Fibroblast of mammary gland (primary cell): ENCODE data around the gene KRTAP10-3.
"Not testable (repeated sequence)": the region's sequence is repeated elsewhere in the genome, so short reads cannot be mapped to it uniquely, and the experiment has no call there.

Experiments used
- DNase-seq: peaks from one replicate; pipeline ENCODE4 v3.0.0-alpha.2; 2010; ENCODE audit warnings: low read depth
- H3K4me3 ChIP-seq: 2 replicates; pipeline ENCODE4 v1.5.1; 2011; ENCODE audit warnings: low read depth, mild to moderate bottlenecking, low read length, moderate library complexity; ENCODE audit not compliant: control insufficient read depth
- TF ChIP-seq, protein P1 (sequence below): conservative IDR thresholded peaks from 2 replicates; pipeline ENCODE4 v1.5.1; 2011; ENCODE audit warnings: low read depth, low read length, inconsistent platforms; ENCODE audit not compliant: control insufficient read depth, insufficient read depth

KRTAP10-3 gene

DNA sequence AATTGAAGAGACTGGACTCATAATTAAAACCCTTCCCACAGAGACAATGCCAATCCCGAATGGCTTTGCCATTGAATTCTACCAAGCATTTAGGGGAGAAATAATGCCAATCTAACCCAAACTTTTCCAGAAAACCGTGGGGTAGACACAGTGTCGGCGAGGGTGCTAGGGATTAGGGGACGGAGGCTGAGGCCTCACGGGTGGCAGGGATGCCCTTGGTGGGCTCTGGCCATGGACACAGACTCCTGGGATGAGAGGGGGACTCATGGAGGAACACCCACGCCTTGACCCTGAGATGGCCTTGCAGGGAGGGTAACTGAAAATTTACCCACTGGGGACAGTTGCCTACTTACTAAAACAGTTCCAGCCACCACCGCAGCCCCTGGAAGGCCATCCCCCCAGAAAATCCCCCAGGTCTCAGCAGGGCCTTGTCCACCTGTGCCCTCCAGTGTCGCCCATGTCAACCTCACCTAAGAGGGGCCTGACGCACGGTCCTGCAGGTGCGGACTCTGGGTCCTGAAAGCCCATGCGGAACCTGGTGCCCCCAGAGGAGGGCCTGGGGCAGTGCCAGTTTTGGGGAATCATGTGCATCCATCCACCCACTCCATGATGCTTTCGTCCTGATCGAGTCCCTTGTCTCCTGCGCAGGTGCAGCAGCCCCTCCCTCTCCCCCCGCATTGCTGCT is 19.9 kb upstream of the KRTAP10-3 start:
- no peak for DNase-seq
- H3K4me3 ChIP-seq = no peak overlapping the region
- TF ChIP-seq, protein P1, sequence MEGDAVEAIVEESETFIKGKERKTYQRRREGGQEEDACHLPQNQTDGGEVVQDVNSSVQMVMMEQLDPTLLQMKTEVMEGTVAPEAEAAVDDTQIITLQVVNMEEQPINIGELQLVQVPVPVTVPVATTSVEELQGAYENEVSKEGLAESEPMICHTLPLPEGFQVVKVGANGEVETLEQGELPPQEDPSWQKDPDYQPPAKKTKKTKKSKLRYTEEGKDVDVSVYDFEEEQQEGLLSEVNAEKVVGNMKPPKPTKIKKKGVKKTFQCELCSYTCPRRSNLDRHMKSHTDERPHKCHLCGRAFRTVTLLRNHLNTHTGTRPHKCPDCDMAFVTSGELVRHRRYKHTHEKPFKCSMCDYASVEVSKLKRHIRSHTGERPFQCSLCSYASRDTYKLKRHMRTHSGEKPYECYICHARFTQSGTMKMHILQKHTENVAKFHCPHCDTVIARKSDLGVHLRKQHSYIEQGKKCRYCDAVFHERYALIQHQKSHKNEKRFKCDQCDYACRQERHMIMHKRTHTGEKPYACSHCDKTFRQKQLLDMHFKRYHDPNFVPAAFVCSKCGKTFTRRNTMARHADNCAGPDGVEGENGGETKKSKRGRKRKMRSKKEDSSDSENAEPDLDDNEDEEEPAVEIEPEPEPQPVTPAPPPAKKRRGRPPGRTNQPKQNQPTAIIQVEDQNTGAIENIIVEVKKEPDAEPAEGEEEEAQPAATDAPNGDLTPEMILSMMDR = no peak

DNA sequence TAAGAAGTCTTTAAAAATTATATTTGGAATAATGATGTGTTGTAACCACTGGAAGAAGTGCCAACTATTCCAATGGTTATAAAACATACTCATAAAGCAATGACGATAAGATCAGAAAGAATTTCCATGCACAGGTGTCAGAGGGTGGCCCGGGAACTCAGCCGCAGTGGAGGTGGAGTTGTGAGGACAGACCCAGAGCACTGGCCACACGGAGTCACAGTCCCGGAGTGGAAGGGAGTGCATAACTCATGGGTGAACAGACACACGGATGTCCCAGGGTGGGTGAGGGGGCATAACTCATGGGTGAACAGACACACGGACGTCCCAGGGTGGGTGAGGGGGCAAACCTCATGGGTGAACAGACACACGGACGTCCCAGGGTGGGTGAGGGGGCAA is 17.4 kb upstream of the KRTAP10-3 start:
- H3K4me3 ChIP-seq = no peak overlapping the region
- TF ChIP-seq, protein P1 = no peak
- no peak for DNase-seq

DNA sequence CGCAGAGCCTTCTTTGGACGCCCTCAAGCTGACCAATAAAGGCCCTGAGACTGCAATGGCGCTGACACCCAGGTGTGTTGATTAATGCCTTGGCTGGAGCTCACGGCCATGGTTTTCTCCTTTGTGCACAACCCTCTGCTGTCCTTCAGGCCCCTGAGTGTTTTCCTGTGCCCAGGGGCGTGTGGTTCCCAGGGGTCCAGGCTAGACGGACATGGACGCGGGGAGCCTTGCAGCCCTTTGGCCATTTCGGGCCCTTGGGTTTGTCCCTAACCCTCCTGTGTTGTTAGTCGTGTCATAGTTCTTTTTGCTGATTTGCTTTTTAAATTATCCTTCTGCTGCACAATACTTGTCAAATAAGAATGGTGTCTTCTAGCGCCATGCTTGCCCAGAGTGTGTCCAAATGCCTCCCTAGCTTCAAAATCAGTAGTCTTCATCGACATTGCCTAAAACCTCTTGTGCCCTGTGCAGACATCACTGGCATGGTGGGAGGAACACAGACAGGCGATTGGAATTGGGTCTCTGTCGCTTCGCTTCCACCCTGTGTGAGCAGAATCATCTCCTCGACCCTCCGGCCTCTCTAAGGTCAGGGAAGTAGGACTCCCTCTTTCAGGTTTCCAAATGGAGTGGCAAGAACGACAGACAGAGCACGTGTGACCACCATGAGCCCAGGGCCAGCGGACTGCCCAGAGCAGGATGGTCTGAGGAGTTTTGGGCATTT is 16.9 kb upstream of the KRTAP10-3 start:
- DNase-seq = no peak
- TF ChIP-seq, protein P1 = no peak
- no peak overlapping the region for H3K4me3 ChIP-seq

DNA sequence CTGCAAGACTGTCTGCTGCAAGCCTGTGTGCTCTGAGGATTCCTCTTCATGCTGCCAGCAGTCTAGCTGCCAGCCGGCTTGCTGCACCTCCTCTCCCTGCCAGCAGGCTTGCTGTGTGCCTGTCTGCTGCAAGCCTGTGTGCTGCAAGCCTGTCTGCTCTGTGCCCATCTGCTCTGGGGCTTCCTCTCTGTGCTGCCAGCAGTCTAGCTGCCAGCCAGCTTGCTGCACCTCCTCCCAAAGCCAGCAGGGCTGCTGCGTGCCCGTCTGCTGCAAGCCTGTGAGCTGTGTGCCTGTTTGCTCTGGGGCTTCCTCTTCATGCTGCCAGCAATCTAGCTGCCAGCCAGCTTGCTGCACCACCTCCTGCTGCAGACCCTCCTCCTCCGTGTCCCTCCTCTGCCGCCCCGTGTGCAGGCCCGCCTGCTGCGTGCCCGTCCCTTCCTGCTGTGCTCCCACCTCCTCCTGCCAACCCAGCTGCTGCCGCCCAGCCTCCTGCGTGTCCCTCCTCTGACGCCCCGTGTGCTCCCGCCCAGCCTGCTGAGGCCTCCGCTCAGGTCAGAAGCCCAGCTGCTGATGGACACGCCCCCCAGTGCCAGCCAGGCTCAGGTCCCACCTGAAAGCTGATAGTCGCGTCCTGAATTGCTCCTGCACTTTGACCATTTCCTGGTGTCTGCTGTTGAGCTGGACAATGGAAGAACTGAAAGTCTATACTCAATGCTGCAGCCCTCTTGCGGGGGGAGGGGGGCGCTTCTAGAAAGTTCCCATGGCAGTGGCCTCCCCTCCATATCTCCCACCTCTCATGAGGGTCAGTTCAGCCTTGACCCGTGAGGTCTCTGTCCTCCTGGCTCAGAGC is 16.1 kb upstream of the KRTAP10-3 start:
- TF ChIP-seq, protein P1 = no peak
- no peak for DNase-seq
- no peak overlapping the region for H3K4me3 ChIP-seq

DNA sequence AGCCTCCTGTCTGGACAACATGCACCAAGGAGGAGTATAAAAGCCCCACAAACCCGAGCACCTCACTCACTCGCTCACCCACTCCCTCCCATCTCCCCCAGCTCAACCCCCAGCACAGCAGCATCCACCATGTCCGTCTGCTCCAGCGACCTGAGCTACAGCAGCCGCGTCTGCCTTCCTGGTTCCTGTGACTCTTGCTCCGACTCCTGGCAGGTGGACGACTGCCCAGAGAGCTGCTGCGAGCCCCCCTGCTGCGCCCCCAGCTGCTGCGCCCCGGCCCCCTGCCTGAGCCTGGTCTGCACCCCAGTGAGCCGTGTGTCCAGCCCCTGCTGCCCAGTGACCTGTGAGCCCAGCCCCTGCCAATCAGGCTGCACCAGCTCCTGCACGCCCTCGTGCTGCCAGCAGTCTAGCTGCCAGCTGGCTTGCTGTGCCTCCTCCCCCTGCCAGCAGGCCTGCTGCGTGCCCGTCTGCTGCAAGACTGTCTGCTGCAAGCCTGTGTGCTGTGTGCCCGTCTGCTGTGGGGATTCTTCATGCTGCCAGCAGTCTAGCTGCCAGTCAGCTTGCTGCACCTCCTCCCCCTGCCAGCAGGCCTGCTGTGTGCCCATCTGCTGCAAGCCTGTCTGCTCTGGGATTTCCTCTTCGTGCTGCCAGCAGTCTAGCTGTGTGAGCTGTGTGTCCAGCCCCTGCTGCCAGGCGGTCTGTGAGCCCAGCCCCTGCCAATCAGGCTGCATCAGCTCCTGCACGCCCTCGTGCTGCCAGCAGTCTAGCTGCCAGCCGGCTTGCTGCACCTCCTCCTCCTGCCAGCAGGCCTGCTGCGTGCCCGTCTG is 15.2 kb upstream of the KRTAP10-3 start, which contains the start of gene KRTAP10-4:
Gene KRTAP10-4, plus strand, starts transcription at position 100 of the 827 bp plus-strand sequence. Its CDS starts 30 bp downstream, at position 130.
- DNase-seq, H3K4me3 ChIP-seq: not testable (repeated sequence)

DNA sequence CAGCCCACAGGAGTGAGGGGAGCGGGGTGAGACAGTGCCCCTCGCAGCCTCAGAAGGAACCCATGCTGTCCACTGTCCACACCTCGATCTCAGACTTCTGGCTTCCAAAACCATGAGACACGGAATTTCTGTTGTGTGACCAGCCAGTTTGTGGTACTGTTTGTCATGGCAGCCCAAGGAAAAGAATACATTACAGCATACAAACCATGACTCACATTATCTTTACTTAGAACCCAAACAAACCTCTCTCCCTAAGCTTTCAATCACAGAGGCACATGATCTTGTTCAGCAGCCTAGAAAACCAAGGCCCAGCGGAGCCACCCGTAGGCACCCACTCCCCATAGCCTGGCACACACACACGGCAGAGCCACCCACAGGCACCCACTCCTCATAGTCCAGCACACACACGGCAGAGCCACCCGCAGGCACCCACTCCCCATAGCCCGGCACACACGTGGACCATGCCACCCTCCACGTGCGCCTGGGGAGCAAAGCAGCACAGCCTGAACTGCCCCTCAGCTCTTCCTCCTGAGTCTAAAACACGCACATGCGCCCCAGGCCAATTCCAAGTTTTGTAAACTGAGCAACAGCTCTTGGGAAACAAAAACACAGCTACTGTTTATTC is 14.5 kb upstream of the KRTAP10-3 start:
- TF ChIP-seq, protein P1 = no peak
- no peak overlapping the region for H3K4me3 ChIP-seq
- no peak for DNase-seq
